Ectodermal cell (in vitro differentiated cells): ENCODE results near the gene FARSB.

Experiments
- H3K27ac ChIP-seq: 2 replicates; pipeline ENCODE4 v1.7.0; 2013; ENCODE audit warnings: mild to moderate bottlenecking, low read depth, low read length; ENCODE audit not compliant: insufficient read depth, poor library complexity, severe bottlenecking
- H3K27me3 ChIP-seq: 2 replicates; pipeline ENCODE4 v1.7.0; 2013; ENCODE audit warnings: mild to moderate bottlenecking, low read length; ENCODE audit not compliant: insufficient read depth, control insufficient read depth, poor library complexity, severe bottlenecking
- H3K36me3 ChIP-seq: one replicate; pipeline ENCODE4 v1.7.0; 2013; ENCODE audit warnings: low read length; ENCODE audit not compliant: control insufficient read depth, insufficient read depth
- H3K4me1 ChIP-seq: one replicate; pipeline ENCODE4 v1.7.0; 2013; ENCODE audit warnings: low read length; ENCODE audit not compliant: control insufficient read depth, insufficient read depth
- H3K4me3 ChIP-seq: 2 replicates; pipeline ENCODE4 v1.7.0; 2013; ENCODE audit warnings: low read depth, low read length, control low read depth; ENCODE audit not compliant: insufficient read depth
- H3K9me3 ChIP-seq: 2 replicates; pipeline ENCODE4 v1.7.0; 2013; ENCODE audit warnings: mild to moderate bottlenecking, low read length, moderate library complexity; ENCODE audit not compliant: control insufficient read depth
- WGBS, 2 experiments: methylation state at CpG; one replicate each; pipeline ENCODE4 v1.1.7; 2013; ENCODE audit warnings: missing lambda C conversion rate in 2 of 2; 5-methylcytosine and 5-hydroxymethylcytosine counted together

The FARSB gene

GRCh38 chr2:222688917-222689316 is 33.0 kb upstream of the FARSB start:
- Histone ChIP-seq H3K4me3 (no peak overlapping the region), H3K27me3 (no peaks in the 10 kb centered on the region), H3K27ac (no peak overlapping the region), H3K4me1 (no peaks in the 10 kb centered on the region), H3K36me3 (no peaks in the 10 kb centered on the region), H3K9me3 (no peaks in the 10 kb centered on the region)
- 74% methylated on average over 2 of the region's 2 CpGs; no CpG with 5 or more reads in 1 of the 2 experiments for WGBS, 2 experiments

- no peaks in the 10 kb centered on the region for H3K36me3 ChIP-seq
- H3K9me3 ChIP-seq, result no peaks in the 10 kb centered on the region
- H3K4me1 ChIP-seq, result no peaks in the 10 kb centered on the region
- no peak overlapping the region for H3K27ac ChIP-seq
- no peaks in the 10 kb centered on the region for H3K27me3 ChIP-seq
- 95 to 98% methylated on average over 5 of the region's 5 CpGs for WGBS, 2 experiments
- H3K4me3 ChIP-seq, result no peak overlapping the region
Observed at GRCh38 chr2:222686086-222686750, 30.3 kb upstream of the FARSB start.

DNA sequence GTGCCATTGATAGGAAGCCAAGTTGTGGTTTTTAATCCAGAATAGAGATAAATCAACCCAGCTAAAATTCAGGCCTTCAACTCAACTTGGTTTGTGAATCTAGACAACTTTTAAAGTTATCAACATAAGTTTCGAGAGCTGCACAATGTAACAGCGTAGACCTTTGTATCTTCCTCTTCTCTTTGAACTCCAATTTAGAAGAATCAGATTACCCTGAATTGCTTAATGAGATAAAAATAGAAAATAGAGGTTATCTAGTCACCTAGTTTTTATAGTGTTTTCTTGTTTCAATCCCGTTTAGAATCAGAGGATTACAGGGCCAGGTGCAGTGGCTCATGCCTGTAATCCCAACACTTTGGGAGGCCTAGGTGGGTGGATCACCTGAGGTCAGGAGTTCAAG is 27.9 kb upstream of the FARSB start:
- H3K4me1 ChIP-seq, result no peaks in the 10 kb centered on the region
- no peak overlapping the region for H3K27ac ChIP-seq
- WGBS, 2 experiments, result 94 to 97% methylated on average over 3 of the region's 3 CpGs
- H3K4me3 ChIP-seq, result no peak overlapping the region
- H3K9me3 ChIP-seq, result no peaks in the 10 kb centered on the region
- H3K27me3 ChIP-seq, result no peaks in the 10 kb centered on the region
- H3K36me3 ChIP-seq, result no peaks in the 10 kb centered on the region

- no peaks in the 10 kb centered on the region for H3K36me3 ChIP-seq
- WGBS, 2 experiments, result 83 to 89% methylated on average over 3 of the region's 3 CpGs
- H3K27ac ChIP-seq, result no peak overlapping the region
- H3K9me3 ChIP-seq, result no peaks in the 10 kb centered on the region
- peaks cover 7% of the 10 kb centered on the region for H3K27me3 ChIP-seq
- H3K4me3 ChIP-seq, result no peak overlapping the region
- H3K4me1 ChIP-seq, result no peaks in the 10 kb centered on the region
Observed at GRCh38 chr2:222677981-222678380, 22.1 kb upstream of the FARSB start.

- peaks cover 39% of the 10 kb centered on the region for H3K27me3 ChIP-seq
- H3K4me3 ChIP-seq, result no peak overlapping the region
- 94 to 95% methylated on average over 4 to 5 of the region's 5 CpGs for WGBS, 2 experiments
- no peaks in the 10 kb centered on the region for H3K9me3 ChIP-seq
- H3K36me3 ChIP-seq, result no peaks in the 10 kb centered on the region
- H3K4me1 ChIP-seq, result peaks cover 3% of the 10 kb centered on the region
- no peak overlapping the region for H3K27ac ChIP-seq
Observed at GRCh38 chr2:222673883-222674282, 18.0 kb upstream of the FARSB start.

DNA sequence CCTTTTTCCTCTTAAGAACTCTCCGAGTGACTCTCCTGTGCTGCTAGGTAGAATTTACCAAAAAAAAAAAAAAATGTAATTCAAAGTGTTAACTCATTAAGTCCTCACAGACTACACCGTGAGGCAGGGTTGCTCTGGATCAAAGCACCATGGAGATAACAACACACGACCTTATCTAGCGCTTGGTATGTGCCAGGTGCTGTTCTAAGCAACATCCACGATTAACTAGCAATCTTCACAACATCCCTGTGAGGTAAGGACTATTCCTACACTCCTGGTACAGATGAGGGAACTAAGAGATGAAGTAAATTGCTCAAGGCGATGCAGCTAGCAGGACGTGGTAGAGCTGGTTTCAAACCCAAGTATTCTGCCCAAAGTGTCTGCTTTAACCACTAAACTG is 17.4 kb upstream of the FARSB start:
- Histone ChIP-seq H3K4me3 (no peak overlapping the region), H3K36me3 (no peaks in the 10 kb centered on the region), H3K27me3 (peaks cover 39% of the 10 kb centered on the region), H3K27ac (no peak overlapping the region), H3K9me3 (no peaks in the 10 kb centered on the region), H3K4me1 (peaks cover 3% of the 10 kb centered on the region)
- WGBS, 2 experiments, result 88 to 96% methylated on average over 6 to 7 of the region's 7 CpGs

DNA sequence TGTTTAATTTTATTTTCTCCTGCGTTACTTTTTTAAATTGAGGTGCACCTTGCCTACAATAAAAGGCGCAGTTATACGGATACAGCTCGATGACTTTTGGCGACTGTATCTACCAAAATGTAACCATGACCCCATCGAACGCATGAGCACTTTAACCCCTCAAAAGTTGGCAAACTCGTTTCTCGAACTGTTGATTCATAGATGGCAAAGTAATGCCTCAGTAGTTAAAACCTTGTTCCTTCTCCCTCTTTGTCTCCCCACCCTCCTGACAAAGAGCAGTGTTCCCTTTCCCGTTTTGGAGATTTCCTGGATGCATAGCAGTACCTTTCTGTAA is 16.1 kb upstream of the FARSB start:
- peak overlapping the region; percentile 41 for H3K4me3 ChIP-seq
- no peaks in the 10 kb centered on the region for H3K36me3 ChIP-seq
- peaks cover 3% of the 10 kb centered on the region for H3K4me1 ChIP-seq
- H3K27ac ChIP-seq, result no peak overlapping the region
- no peaks in the 10 kb centered on the region for H3K9me3 ChIP-seq
- WGBS, 2 experiments, result 30 to 32% methylated on average over 10 of the region's 10 CpGs
- H3K27me3 ChIP-seq, result peaks cover 39% of the 10 kb centered on the region

- H3K27me3 ChIP-seq, result peaks cover 39% of the 10 kb centered on the region
- no peak within 1 kb of the TSS for H3K27ac ChIP-seq
- 5% methylated on average over 66 of the region's 66 CpGs for WGBS, 2 experiments
- peaks cover 3% of the 10 kb centered on the region for H3K4me1 ChIP-seq
- H3K36me3 ChIP-seq, result no peaks in the 10 kb centered on the region
- no peaks in the 10 kb centered on the region for H3K9me3 ChIP-seq
- H3K4me3 ChIP-seq, result peak within 1 kb of the TSS; percentile 41
Observed at GRCh38 chr2:222671259-222672067, 15.6 kb upstream of the FARSB start, which contains the start of gene MOGAT1. Gene MOGAT1 (plus strand): TSS chr2:222671658. CDS start chr2:222671786, 128 bp downstream.

GRCh38 chr2:222670191-222671038 is 14.5 kb upstream of the FARSB start:
- Histone ChIP-seq H3K9me3 (no peaks in the 10 kb centered on the region), H3K4me1 (peaks cover 3% of the 10 kb centered on the region), H3K27ac (no peak overlapping the region), H3K27me3 (peaks cover 39% of the 10 kb centered on the region), H3K36me3 (no peaks in the 10 kb centered on the region), H3K4me3 (no peak overlapping the region)
- 87 to 89% methylated on average over 9 of the region's 9 CpGs for WGBS, 2 experiments

DNA sequence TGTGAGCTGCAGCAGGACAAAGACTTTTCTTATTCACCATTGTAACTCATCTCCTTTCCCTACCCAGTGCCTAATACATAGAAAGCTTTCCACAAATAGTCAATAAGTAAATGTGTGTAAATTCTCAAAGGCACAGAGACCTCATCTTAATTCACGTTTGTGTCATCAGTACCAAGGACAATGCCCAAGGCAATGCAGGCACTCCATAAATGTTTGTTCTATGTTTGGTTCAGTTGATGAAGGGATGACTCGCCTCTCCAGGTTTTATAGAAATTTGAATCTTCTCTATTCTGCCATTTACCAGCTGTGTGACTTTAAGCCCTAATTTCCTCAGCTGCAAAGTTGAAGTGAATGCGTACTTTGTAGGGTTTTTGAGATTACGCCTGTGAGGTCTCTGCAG is 13.5 kb upstream of the FARSB start:
- 90 to 95% methylated on average over 4 of the region's 4 CpGs for WGBS, 2 experiments

More for the DNA sequence above, 13.5 kb upstream of the FARSB start:
- H3K9me3 ChIP-seq, result no peaks in the 10 kb centered on the region
- H3K27ac ChIP-seq, result no peak overlapping the region
- H3K36me3 ChIP-seq, result no peaks in the 10 kb centered on the region
- H3K27me3 ChIP-seq, result peaks cover 39% of the 10 kb centered on the region
- peaks cover 3% of the 10 kb centered on the region for H3K4me1 ChIP-seq
- no peak overlapping the region for H3K4me3 ChIP-seq
